Measurements from ENCODE around the gene TOPORS.

DNA sequence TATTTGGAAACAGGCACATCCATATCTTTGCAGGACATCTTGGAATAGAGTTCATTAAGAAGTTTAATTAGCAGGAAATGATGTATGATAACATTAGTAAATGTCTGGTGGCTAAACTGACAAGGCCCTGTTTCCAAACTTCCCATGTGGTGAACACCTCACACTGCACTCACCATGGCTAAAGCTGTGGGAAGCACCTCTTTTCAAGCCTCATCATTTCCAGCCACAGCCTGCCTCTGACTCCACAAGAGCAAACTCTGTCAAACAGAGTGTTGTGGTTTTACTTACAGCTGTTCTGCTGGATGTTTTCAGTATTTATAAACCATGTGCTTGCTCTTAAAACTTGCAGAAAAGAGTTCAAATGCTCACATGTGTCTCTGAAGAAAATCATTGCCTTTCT lies 35.5 kb upstream of the TOPORS start:
- TF ChIP-seq, protein P1, sequence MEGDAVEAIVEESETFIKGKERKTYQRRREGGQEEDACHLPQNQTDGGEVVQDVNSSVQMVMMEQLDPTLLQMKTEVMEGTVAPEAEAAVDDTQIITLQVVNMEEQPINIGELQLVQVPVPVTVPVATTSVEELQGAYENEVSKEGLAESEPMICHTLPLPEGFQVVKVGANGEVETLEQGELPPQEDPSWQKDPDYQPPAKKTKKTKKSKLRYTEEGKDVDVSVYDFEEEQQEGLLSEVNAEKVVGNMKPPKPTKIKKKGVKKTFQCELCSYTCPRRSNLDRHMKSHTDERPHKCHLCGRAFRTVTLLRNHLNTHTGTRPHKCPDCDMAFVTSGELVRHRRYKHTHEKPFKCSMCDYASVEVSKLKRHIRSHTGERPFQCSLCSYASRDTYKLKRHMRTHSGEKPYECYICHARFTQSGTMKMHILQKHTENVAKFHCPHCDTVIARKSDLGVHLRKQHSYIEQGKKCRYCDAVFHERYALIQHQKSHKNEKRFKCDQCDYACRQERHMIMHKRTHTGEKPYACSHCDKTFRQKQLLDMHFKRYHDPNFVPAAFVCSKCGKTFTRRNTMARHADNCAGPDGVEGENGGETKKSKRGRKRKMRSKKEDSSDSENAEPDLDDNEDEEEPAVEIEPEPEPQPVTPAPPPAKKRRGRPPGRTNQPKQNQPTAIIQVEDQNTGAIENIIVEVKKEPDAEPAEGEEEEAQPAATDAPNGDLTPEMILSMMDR (IDR thresholded peaks at IDR 0.05), result no peak
- TF ChIP-seq POLR2A (IDR thresholded peaks at IDR 0.05), result no peak
- TF ChIP-seq POLR2AphosphoS5 (IDR thresholded peaks at IDR 0.05), result no peak
- TF ChIP-seq EP300 (IDR thresholded peaks at IDR 0.05), result no peak

Measured in stomach (tissue), 4 donors.